Measurements from ENCODE around the gene BCO1.
"Not testable (repeated sequence)": the region's sequence is repeated elsewhere in the genome, so short reads cannot be mapped to it uniquely, and the experiment has no call there.

BCO1 gene, protein sequence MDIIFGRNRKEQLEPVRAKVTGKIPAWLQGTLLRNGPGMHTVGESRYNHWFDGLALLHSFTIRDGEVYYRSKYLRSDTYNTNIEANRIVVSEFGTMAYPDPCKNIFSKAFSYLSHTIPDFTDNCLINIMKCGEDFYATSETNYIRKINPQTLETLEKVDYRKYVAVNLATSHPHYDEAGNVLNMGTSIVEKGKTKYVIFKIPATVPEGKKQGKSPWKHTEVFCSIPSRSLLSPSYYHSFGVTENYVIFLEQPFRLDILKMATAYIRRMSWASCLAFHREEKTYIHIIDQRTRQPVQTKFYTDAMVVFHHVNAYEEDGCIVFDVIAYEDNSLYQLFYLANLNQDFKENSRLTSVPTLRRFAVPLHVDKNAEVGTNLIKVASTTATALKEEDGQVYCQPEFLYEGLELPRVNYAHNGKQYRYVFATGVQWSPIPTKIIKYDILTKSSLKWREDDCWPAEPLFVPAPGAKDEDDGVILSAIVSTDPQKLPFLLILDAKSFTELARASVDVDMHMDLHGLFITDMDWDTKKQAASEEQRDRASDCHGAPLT

DNA sequence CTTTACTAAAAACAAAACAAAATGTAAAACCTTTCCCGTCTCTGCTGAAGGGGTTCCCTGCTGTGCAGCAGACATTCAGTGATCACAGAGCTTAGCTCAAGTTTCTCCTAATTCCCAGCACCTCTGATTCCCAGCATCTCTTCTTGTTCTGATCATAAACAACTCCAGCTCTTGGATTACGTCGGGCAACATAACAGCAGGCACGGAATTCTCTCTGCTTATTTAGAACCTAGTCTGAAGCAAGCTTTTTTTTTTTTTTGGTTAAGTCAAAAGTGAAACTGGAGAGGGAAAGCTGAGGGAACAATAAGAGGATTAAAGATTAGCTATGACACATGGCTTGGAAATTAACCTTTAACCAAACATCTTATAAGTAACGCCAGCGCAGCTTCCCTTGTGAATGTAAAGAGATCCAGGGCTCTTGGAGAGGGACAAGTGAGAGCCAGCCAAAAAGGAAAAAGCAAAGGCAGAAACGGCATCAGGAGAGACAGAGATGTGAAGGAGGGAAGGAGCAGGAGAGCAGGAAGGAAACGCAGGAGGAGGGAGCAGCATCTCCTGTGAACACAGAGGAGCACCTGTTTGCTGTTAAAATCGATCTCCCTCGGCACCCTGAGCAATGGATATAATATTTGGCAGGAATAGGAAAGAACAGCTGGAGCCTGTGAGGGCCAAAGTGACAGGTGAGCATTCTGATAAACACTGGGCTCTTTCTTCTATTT is at the start of gene BCO1:
BCO1 (plus strand) TSS at position 394 of the 716 bp plus-strand sequence; CDS start at position 614, 220 bp downstream.
- DNase-seq = no peak

DNA sequence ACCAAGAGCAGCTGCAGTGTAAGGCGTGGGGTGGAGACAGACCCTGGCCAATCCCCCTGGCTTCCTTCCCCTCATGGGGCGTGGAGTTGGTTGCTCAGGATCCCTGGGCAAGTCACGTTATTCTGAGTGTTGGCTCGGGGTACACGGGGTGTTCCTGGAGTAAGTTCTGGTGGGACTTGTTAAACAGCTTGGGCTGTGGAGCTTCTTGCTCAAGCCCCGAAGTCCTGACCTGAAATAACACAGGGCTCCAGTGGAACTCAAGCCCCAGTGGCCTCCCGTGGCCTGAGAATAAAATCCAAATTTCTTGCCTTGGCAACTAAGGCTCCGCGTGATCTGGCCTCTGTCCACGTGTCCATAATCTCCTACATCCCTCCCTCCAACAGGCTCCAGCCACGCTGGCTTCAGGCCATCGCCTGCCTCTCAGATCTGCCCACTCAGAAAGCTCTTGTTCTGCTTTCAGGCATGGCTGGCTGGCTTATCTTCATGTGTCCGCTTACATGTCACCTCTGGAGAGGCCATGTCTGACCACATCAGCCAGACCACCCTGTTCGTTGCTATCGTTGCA is 49.3 kb upstream of the BCO1 start:
- DNase-seq = no peak

GRCh38 chr16:81190667-81191066 is 47.8 kb upstream of the BCO1 start:
- no peak for DNase-seq

GRCh38 chr16:81195885-81196534 is 42.5 kb upstream of the BCO1 start:
- DNase-seq = no peak

DNA sequence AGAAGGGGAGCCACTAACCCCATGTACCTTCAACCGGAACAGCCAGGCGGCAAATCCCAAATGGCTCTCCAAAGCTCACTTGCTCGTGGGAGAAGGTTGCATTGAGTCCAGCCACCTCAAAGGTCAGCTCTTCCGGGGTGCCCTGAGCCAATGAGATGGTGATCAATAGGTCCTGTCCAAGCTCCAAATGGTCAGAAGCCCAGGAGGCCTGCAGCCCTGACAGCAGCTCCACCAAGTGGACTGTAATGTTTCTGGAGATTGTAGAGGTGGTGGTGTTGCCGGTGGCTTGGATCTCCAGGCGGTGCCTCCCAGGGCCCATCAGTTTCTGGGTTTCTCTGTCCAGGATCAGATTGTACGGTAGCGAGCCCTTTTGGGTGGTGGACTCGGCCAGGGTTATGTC is 39.9 kb upstream of the BCO1 start:
- no peak for DNase-seq

DNA sequence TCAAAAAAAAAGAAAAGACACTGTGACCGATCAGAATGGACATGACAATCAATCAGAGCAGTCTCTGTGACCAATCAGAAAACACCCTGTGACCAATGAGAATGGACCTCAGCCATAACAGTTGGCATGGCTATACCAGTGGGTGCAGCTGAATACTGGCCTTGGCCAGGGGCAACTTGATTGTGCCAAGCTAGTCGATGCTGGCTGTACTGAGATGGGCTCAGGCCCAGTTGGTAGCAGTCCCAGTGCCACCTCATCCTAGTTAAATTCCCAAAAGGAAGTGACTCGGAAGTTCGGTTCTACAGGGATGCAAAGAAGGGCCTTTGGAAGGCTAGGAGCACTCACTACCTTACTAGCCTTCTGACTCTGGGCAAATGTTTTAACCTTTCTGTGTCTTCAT is 37.2 kb upstream of the BCO1 start:
- no peak for DNase-seq

DNA sequence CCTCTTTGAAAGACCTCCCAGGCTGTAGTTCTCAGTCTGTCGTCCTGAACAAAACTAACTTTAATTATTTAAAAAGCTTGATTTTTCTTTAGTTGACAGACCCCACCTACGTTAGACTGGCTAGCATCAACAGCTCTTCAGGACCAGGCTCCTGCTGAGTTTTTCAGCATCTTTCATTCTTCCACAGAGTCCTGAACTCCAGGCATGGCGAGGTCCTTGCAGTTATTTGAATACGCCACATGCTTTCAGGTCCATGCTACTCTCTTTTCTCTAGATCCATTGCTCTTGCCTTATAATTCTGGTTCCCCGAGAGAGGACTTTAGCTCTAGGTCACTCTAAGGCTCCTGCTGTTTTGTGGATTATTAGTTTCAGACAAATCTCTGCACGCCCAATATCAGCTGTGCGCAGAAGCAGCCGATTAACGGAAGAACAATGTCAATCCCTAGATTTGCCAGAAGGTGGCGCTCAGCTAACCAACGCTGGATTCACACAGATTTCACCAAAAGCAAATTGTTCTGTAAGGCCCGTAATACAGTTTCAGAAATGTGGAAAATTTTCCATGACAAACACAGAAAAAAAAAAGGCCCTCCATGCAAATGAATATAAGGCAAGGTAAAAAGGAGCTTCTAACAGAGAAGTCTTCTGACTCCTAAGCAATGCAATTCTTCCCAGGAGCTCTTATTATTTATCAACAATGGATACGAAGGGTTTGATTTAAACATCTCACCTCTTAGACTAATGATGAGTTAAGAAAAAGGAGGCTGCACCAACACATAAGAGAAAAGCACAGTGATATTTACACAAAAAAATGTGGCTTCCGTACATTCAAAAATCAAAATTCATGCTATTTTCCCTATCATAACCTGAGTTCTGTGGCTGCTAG is 33.5 kb upstream of the BCO1 start:
- peak in 1 of 2 experiments; percentile 32 for DNase-seq

DNA sequence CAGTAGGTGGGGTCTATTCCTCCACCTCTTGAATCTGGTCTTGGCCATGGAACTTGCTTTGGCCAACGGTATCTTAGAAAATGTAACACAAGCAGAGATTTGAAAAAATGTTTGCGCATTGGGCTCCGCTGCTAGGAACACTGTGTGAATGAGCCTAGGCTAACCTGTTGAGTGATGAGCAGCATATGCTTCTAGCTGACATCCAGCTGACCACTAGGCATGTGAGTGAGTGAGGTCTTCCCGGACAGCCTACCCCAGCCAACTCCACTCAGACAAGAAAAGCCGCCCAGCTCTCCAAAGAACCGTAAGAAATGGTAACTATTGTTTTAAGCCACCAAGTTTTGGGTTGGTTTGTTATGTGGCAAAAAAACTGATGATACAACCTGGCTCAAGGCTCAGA is 31.4 kb upstream of the BCO1 start:
- DNase-seq = no peak

DNA sequence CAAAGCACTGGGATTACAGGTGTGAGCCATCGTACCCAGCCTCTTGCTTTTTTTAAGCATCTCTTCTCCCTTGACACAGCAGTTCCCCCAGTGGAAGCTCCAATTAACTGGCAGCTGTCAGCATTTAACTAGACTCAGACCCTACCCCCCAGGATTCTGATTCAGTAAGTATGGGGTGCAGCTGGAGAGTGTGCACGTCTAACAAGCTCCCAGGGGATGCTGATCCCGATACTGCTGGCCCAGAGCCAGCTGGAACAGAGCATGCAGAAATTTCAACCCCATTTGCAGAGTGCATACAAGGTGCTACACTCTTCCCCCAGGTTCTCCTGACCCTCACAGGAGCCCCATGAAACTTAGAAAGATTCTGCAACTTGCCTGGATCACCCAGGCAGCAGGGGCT is 27.7 kb upstream of the BCO1 start:
- DNase-seq = no peak

- DNase-seq = no peak
Measured at GRCh38 chr16:81212830-81213465, 25.5 kb upstream of the BCO1 start.

- DNase-seq = no peak
Measured at GRCh38 chr16:81214745-81215166, 23.7 kb upstream of the BCO1 start.

DNA sequence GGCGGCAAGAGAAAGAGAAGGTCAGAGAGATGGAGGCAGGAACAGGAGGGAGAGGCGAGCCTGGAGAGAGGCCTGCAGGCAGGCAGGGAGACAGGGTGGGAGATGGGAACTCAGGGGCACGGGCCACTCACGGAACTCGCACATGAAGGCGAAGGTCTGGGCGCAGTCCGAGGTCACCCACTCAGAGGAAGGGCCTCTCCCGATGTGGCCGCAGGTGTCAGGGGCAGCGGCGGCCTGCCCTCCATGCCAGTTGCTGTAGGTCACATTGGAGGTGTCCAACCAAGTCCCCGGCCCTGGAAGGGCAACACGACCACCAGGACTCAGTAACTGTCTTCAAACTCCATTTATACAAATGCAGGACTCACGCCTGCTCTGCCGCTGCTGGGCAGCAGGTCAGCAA is 22.4 kb upstream of the BCO1 start:
- DNase-seq = no peak

GRCh38 chr16:81216706-81217105 is 21.8 kb upstream of the BCO1 start:
- DNase-seq = no peak

DNA sequence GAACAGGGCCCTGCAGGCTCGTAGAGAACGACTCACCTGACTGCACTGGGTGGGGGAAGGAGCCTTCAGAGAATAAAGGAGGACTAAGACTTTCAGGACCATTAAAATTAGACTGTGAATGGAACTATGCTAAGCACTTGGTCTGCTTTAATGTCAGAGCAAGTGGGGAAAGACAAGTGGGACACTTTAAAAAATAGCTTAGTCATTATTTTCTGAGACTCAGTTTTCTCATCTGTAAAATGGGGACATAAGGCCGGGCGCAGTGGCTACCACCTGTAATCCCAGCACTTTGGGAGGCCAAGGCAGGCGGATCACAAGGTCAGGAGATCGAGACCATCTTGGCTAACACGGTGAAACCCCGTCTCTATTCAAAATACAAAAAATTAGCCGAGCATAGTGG is 19.3 kb upstream of the BCO1 start:
- no peak for DNase-seq

GRCh38 chr16:81220349-81220748 is 18.1 kb upstream of the BCO1 start:
- DNase-seq = no peak

- DNase-seq = no peak
Measured at GRCh38 chr16:81221731-81222130, 16.8 kb upstream of the BCO1 start.

- no peak for DNase-seq
Measured at GRCh38 chr16:81224824-81225223, 13.7 kb upstream of the BCO1 start.

GRCh38 chr16:81225697-81226096 is 12.8 kb upstream of the BCO1 start:
- not testable (repeated sequence) for DNase-seq

- DNase-seq = no peak
Measured at GRCh38 chr16:81227785-81228184, 10.7 kb upstream of the BCO1 start.

- no peak for DNase-seq
Measured at GRCh38 chr16:81229811-81230210, 8.7 kb upstream of the BCO1 start.

DNA sequence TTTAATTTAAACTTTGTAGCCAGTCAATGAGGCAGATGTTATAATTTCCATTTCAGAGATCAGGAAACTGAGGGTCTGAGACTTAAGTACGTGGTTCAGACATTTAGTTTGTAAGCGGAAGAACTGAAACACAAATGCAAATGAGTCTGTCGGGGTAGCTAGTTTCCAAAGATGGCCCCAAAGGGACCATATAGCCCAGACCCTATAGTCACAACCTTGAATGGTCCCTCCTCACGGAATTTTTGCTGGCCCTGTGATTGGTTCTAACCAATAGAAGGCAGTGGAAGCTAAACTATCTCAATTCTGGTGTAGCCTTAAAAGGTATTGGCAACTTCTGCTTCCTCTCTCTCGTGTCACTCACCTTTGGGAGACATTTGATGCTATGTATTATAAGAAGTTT is 7.5 kb upstream of the BCO1 start:
- DNase-seq = no peak
